Body of pancreas (tissue), 4 donors: ENCODE data around the gene PTPRN2. TPM values are rescaled to one million over a fixed set of nuclear protein-coding genes. Genes with fewer than 3 reads are reported as not detected.

Experiments
- ATAC-seq: fragments of 150-250 bp; one replicate; pipeline ENCODE4 v1.9.1; 2016
- DNase-seq, 4 donors: peaks; one replicate each; pipeline ENCODE4 v3.0.0-alpha.2; 2019
- H3K27ac ChIP-seq, 4 donors: fragments of 200-600 bp; sonication (generic); 1 replicate in 3 of 4; 2 replicates in 1 of 4; pipeline versions ENCODE4 v1.5.1 to v1.6.1; 2016 to 2019; ENCODE audit warnings: mild to moderate bottlenecking in 1 of 4, mixed read lengths in 1 of 4, moderate library complexity in 1 of 4
- H3K27me3 ChIP-seq, 2 donors: fragments of 200-600 bp; sonication (generic); one replicate each; pipeline ENCODE4 v1.6.0; 2016; ENCODE audit warnings: mild to moderate bottlenecking in 1 of 2
- H3K36me3 ChIP-seq, 2 donors: fragments of 200-600 bp; sonication (generic); replicated peaks in 1 of 2; 2 replicates each; pipeline ENCODE4 v1.5.1; 2016; ENCODE audit warnings: low read depth in 2 of 2; ENCODE audit not compliant: insufficient read depth in 1 of 2
- H3K4me1 ChIP-seq: fragments of 200-600 bp; sonication (generic); one replicate; pipeline ENCODE4 v1.6.0; 2016
- H3K4me3 ChIP-seq, 2 donors: fragments of 200-600 bp; sonication (generic); 1 replicate in 1 of 2; 2 replicates in 1 of 2; pipeline ENCODE4 v1.5.1; 2016 to 2019
- H3K9me3 ChIP-seq, 3 donors: fragments of 200-600 bp; sonication (generic); 1 replicate in 2 of 3; 2 replicates in 1 of 3; pipeline ENCODE4 v1.5.1; 2016
- POLR2A ChIP-seq, 3 donors: fragments of 450-650 bp; IDR thresholded peaks; one replicate each; pipeline ENCODE4 v1.6.1; 2016; ENCODE audit warnings: antibody characterized with exemption in 3 of 3, mild to moderate bottlenecking in 2 of 3
- WGBS, 2 donors: methylation state at CpG; one replicate each; pipeline ENCODE4 v1.1.5; 2017; 5-methylcytosine and 5-hydroxymethylcytosine counted together
- intact Hi-C: fragments of 100-400 bp; cut with DNase I; formaldehyde crosslinking; loops from one replicate; pipeline ENCODE4 v1.15.1; 2023
- total RNA-seq, 2 donors: library from RNA; depleted of rRNA; stranded (reverse); fragments of >200 nt; gene quantifications; one replicate each; pipeline ENCODE4 v1.1.0, GENCODE V29; 2016
- TF ChIP-seq, protein P1 (sequence below), 7 experiments: fragments of 450-650 bp in 4 of 7; fragments of 200-600 bp in 3 of 7; sonication (generic) in 3 of 7; IDR thresholded peaks; one replicate each; pipeline ENCODE4 v1.5.1; 2016 to 2019; ENCODE audit warnings: antibody characterized with exemption in 7 of 7

PTPRN2 gene
- total RNA-seq, 2 donors from 2014 or later = 31.6 to 76.1 TPM

GRCh38 chr7:158167373-158167772 is 420.2 kb downstream of the PTPRN2 start:
- no peaks in the 10 kb centered on the region for H3K4me1 ChIP-seq
- no peaks in the 10 kb centered on the region for H3K27me3 ChIP-seq
- intact Hi-C loops = no loop called here
- H3K9me3 ChIP-seq = no peaks in the 10 kb centered on the region
- DNase-seq (no peak), ATAC-seq (no peak)
- H3K36me3 ChIP-seq = peaks cover 0 to 2% of the 10 kb centered on the region in 2 donors
- 71 to 80% methylated on average over 4 of the region's 4 CpGs for WGBS, 2 donors
- H3K4me3 ChIP-seq = no peak overlapping the region
- TF ChIP-seq, protein P1, sequence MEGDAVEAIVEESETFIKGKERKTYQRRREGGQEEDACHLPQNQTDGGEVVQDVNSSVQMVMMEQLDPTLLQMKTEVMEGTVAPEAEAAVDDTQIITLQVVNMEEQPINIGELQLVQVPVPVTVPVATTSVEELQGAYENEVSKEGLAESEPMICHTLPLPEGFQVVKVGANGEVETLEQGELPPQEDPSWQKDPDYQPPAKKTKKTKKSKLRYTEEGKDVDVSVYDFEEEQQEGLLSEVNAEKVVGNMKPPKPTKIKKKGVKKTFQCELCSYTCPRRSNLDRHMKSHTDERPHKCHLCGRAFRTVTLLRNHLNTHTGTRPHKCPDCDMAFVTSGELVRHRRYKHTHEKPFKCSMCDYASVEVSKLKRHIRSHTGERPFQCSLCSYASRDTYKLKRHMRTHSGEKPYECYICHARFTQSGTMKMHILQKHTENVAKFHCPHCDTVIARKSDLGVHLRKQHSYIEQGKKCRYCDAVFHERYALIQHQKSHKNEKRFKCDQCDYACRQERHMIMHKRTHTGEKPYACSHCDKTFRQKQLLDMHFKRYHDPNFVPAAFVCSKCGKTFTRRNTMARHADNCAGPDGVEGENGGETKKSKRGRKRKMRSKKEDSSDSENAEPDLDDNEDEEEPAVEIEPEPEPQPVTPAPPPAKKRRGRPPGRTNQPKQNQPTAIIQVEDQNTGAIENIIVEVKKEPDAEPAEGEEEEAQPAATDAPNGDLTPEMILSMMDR (IDR thresholded peaks at IDR 0.05) = no peak
- TF ChIP-seq POLR2A (IDR thresholded peaks at IDR 0.05) = no peak
- H3K27ac ChIP-seq = no peak overlapping the region

GRCh38 chr7:158166386-158167340 is 421.0 kb downstream of the PTPRN2 start:
- no peak overlapping the region for H3K4me3 ChIP-seq
- ATAC-seq = no peak
- no peaks in the 10 kb centered on the region for H3K27me3 ChIP-seq
- no peak for DNase-seq
- no peak for TF ChIP-seq POLR2A (IDR thresholded peaks at IDR 0.05)
- TF ChIP-seq, protein P1 (IDR thresholded peaks at IDR 0.05) = no peak
- intact Hi-C loops = no loop called here
- H3K9me3 ChIP-seq = no peaks in the 10 kb centered on the region
- H3K27ac ChIP-seq = no peak overlapping the region
- H3K36me3 ChIP-seq = peaks cover 0 to 2% of the 10 kb centered on the region in 2 donors
- WGBS, 2 donors = 92% methylated on average over 40 to 41 of the region's 41 CpGs
- no peaks in the 10 kb centered on the region for H3K4me1 ChIP-seq

DNA sequence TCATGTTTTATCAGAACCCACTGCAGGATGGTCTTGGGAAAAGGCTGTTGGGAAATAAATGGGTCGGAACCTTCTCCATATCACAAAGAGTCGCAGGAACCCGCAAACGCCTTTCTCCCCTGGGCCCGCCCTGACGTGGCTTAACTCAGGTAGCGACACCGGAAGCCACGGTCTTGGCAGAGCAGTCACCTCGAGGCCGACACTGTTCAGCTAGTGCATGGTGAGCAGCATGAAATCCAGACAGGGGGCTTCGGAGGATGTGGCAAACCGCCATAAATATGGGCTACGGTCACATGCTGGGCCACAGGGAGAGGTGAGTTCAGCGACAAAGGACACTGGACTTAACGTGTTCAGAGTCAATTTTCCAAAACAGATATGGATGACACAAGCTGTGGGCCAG is 421.9 kb downstream of the PTPRN2 start:
- TF ChIP-seq, protein P1 (IDR thresholded peaks at IDR 0.05) = no peak
- TF ChIP-seq POLR2A (IDR thresholded peaks at IDR 0.05) = no peak
- Histone ChIP-seq H3K27me3 (no peaks in the 10 kb centered on the region), H3K36me3 (peaks cover 0 to 2% of the 10 kb centered on the region in 2 donors), H3K4me1 (no peaks in the 10 kb centered on the region), H3K9me3 (no peaks in the 10 kb centered on the region), H3K4me3 (no peak overlapping the region), H3K27ac (no peak overlapping the region)
- 93 to 95% methylated on average over 12 to 16 of the region's 16 CpGs for WGBS, 2 donors
- ATAC-seq (no peak), DNase-seq (no peak)
- intact Hi-C loops = no loop called here

- Histone ChIP-seq H3K27ac (no peak overlapping the region), H3K36me3 (peaks cover 0 to 2% of the 10 kb centered on the region in 2 donors), H3K4me3 (no peak overlapping the region), H3K4me1 (no peaks in the 10 kb centered on the region), H3K27me3 (no peaks in the 10 kb centered on the region), H3K9me3 (no peaks in the 10 kb centered on the region)
- no peak for DNase-seq
- WGBS, 2 donors = 63 to 85% methylated on average over 67 of the region's 67 CpGs
- TF ChIP-seq, protein P1 (IDR thresholded peaks at IDR 0.05) = no peak
- TF ChIP-seq POLR2A (IDR thresholded peaks at IDR 0.05) = no peak
- intact Hi-C loops = no loop called here
- ATAC-seq = no peak
Measured at GRCh38 chr7:158164101-158165095, 423.2 kb downstream of the PTPRN2 start.
